GM19468 (cell line): ENCODE measurements around the gene PMS1.
"Not testable (repeated sequence)": the region's sequence is repeated elsewhere in the genome, so short reads cannot be mapped to it uniquely, and the experiment has no call there.

ENCODE experiments used
- ATAC-seq: cut with Tn5 transposase; IDR thresholded peaks from one replicate; pipeline ENCODE4 v1.9.1; 2021; ENCODE audit warnings: mild to moderate bottlenecking, moderate library complexity, moderate number of reproducible peaks; ENCODE audit not compliant: unreplicated experiment; ENCODE audit errors: extremely low read depth

PMS1 gene

DNA sequence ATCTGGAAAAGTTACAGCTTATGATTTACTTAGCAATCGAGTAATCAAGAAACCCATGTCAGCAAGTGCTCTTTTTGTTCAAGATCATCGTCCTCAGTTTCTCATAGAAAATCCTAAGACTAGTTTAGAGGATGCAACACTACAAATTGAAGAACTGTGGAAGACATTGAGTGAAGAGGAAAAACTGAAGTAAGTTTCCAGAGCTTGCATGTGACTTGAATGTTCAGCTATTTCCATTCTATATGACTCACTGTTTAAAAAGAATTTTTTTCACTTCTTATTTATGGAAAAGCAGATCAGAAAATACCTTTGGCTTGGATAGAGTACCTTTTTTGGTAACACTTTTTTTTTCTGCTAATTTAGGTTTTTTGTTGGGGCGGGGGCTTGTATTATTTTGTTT lies 70.7 kb downstream of the PMS1 start:
- no peak for ATAC-seq

- ATAC-seq = no peak
Measured at GRCh38 chr2:189858291-189858690, 74.0 kb downstream of the PMS1 start.

- ATAC-seq = no peak
Measured at GRCh38 chr2:189860161-189860560, 75.9 kb downstream of the PMS1 start.

- ATAC-seq = no peak
Measured at GRCh38 chr2:189862751-189863150, 78.5 kb downstream of the PMS1 start.

GRCh38 chr2:189865826-189866225 lies 81.6 kb downstream of the PMS1 start:
- ATAC-seq = no peak

- ATAC-seq = no peak
Measured at GRCh38 chr2:189866296-189866695, 82.0 kb downstream of the PMS1 start.

- no peak for ATAC-seq
Measured at GRCh38 chr2:189868896-189869295, 84.6 kb downstream of the PMS1 start.

DNA sequence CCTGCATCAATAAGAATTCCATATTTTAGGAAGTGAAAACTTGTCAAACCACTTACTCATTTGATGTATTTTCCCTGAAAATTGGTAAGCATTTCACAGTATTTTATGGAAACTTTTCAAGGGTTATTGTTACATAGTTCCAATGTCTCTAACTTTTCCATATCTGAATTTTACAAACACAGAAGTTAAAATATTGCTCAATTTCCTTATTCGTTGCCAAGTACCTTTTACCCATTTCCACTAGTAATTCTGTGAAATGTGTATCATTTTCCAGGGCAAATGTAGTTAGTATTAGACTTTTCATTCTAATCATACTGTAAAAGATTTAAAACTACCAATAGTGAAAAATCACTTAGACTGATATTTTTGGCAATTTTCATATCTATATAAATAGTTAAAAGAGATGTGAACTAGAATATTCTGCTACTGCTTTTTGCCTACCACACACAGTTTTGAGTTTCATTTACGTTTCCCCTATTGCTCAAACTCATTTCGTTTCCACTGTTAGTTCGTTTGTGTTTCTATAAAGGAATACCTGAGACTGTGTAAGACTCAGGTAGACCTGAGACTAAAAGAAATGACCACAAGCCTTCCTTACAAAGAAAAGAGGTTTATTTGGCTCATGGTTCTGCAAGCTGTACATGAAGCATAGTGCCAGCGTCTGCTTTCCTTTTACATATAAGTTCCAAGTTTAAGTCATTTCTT lies 86.3 kb downstream of the PMS1 start:
- no peak for ATAC-seq

DNA sequence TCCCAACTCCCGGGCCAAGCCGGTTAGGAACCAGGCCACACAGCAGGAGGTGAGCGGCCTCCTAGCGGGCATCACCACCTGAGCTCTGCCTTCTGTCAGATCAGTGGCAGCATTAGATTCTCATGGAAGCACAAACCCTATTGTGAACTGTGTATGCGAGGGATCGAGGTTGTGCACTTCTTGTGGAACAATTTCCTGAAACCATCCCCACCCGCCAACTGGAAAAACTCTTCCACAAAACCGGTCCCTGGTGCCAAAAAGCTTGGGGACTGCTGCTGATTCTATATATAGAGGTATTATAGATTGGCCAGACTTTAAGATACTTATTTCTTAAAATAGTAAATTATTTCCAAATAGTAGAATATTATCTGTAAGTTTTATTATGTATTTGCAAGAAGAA lies 89.4 kb downstream of the PMS1 start:
- ATAC-seq = no peak

DNA sequence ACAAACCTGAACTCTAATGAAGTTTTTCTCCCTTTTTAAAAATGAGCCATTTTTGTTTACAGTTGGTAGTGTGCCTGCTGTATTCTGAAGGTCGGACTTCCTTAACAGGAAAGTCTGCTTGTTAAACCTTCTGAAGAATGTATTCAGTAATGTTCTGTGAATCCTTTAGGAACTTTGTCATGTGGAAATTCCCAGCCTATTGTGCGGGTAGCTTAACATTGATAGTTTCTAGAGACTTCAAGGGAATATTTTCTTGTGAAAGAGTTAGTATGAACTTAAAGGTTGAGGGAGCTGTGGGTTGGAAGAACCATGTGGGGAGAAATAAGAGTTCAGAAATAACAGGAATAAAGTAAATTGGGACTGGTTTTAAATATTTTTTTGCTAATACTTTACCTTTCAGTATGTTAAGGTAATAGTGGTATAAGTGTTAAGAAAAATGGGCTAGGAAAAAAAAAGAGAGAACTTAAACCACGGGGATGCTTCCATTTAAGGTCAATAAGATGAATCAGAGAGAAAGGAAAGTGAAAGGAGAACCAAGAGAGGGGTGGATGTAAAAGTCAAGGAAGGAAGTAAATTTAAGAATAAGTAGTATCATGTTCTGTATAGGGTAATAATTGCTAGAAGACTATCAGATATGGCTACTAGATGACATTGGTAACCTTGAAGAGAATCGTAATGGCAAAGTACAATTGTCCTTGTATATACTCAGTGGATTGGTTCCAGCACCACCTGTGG lies 90.5 kb downstream of the PMS1 start:
- ATAC-seq = no peak

- ATAC-seq = no peak
Measured at GRCh38 chr2:189876271-189876670, 92.0 kb downstream of the PMS1 start.

DNA sequence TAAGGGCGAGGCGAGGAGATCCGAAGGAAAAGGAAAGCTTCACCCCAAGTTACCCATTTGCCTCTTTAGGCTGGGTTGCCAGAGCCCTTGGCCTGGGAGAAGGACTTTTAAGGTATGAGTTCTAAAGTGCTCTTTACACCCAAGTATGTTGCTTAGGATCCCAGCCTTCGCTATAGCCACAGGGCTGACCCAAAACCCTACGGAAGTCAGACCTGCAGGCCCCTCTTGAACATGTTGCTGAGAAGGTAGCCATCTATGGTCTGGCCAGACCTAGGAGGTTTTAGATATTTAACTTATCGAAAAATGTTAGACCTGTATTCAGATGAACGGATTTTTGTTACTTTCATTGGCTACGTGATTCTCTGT lies 95.4 kb downstream of the PMS1 start:
- no peak for ATAC-seq

GRCh38 chr2:189880429-189880828 lies 96.2 kb downstream of the PMS1 start:
- no peak for ATAC-seq

DNA sequence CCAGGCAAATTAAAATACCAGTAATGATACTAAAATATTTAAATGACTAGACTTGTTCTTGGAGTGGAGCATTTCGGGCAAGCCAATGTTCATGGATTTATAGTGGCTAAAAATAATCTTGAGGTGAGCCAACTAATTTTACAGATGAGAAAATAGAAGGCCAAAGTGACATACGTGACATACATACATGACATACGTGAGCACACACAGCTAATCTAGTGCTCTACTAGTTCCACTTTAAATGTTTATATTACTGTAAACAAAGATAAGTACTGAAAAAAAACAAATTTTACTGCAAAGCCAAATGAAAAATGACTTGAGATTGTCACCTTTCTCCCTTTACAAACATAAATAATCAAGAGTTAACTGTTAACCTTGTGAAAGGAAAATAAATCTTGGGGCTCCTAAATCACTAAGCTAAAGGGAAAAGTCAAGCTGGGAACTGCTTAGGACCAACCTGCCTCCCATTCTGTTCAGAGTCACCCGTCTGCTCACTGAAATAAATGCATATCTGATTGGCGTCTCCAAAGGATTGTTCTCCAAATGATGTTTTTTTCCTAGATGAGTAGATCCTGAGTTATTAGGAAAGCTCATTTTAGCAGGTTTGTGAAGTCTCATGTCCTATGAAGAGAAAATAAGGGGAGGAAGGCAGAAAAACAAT lies 96.7 kb downstream of the PMS1 start:
- ATAC-seq = no peak

DNA sequence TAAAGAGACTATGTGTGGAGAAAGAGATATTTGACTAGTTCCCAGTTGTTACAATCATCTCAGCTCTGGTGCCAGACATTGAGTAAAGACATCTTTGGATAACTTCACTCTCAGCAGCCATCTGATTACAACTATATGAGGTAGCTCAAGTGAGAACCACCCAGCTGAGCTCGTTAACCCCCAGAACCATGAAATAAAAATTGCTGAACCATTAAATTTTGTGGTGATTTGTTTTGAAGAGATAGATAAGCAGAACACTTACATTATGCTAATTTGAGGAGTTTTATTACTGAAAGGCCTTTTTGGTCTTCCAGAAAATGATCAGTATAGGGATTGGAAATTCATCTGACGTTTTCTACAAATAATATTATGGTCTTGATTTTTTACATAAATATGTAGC lies 101.1 kb downstream of the PMS1 start:
- ATAC-seq = no peak

DNA sequence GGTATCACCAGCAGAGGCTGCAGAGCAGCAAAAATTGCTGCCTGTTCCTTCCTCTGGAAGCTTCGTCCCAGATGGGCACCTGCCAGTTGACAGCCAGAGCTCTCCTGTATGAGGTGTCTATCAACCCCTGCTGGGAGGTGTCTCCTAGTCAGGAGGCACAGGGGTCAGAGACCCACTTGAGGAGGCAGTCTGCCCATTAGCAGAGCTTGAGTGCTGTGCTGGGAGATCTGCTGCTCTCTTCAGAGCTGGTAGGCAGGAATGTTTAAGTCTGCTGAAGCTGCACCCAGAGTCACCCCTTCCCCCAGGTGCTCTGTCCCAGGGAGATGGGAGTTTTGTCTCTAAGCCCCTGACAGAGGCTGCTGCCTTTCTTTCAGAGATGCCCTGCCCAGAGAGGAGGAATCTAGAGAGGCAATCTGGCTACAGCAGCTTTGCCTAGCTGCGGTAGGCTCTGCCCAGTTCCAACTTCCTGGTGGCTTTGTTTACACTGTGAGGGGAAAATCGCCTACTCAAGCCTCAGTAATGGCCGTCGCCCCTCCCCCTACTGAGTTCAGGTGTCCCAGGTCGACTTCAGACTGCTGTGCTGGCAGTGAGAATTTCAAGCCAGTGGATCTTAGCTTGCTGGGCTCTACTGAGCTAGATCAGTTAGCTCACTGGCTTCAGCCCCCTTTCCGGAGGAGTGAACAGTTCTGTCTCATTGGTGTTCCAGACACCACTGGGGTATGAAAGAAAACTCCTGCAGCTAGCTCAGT lies 108.5 kb downstream of the PMS1 start:
- not testable (repeated sequence) for ATAC-seq

- ATAC-seq = no peak
Measured at GRCh38 chr2:189896809-189897208, 112.6 kb downstream of the PMS1 start.

DNA sequence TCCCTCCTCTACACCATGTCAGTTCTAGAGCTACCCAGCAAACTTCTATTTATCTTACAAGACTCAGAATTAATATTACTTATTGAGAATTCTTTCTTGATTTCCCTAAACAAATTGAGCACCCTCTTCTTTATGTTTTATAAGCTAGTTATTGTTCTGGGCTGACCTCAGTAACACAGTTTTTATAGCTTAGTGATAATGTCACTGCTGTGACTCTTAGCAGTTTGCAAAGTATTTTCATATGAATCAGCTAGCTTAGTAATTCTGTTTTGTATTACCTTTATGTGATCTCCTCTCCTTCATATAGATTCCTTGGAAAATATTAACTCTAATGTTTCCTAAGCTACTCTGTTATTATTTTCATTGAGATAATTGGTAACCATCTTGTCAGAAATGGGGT lies 114.9 kb downstream of the PMS1 start:
- ATAC-seq = no peak

DNA sequence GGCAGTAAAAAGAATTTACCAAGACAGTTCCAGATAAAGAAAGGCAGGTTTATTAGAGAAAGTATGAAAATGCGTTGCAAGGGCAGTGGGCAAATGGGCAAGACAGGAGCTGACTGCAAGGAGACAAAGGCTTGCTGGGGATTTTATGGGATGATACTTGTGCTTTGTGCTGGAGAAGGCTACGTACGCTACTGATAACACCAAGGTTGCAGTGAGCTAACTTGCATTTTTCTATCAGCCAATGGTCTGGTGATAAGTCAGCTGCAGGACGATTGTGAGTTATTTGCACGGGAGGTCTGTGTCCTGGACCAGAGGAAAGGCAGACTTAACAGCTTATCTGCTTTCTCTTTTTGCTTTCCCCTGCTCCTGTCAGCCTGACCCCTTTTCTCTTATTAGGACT lies 116.5 kb downstream of the PMS1 start:
- no peak for ATAC-seq

GRCh38 chr2:189901664-189902063 lies 117.4 kb downstream of the PMS1 start:
- no peak for ATAC-seq

- ATAC-seq = no peak
Measured at GRCh38 chr2:189913821-189914220, 129.6 kb downstream of the PMS1 start.
